HepG2 (cell line): Measurements from ENCODE around the gene CRKL. TPM values are rescaled to one million over a fixed set of nuclear protein-coding genes. Genes with fewer than 3 reads are reported as not detected.

Experiments
- CBX1 ChIP-seq: IDR thresholded peaks from one replicate; pipeline ENCODE4 v1.6.1; 2016; ENCODE audit warnings: antibody characterized with exemption, low read depth
- CHD4 ChIP-seq: fragments of 200-600 bp; sonication (generic); IDR thresholded peaks from 2 replicates; pipeline ENCODE4 v1.7.0; 2017; ENCODE audit warnings: mild to moderate bottlenecking, low read length, borderline replicate concordance
- HNRNPL ChIP-seq: fragments of 200-400 bp; formaldehyde crosslinking; IDR thresholded peaks from 2 replicates; pipeline ENCODE4 v1.6.1; 2017; ENCODE audit warnings: mild to moderate bottlenecking, low read depth, low read length
- ISL2 ChIP-seq: sonication (generic); formaldehyde crosslinking; IDR thresholded peaks from 2 replicates; pipeline ENCODE4 v1.5.0; 2020; ENCODE audit warnings: missing genetic modification reagents
- KMT2A ChIP-seq: sonication (generic); formaldehyde crosslinking; IDR thresholded peaks from 2 replicates; pipeline ENCODE4 v1.4.0; 2020; ENCODE audit warnings: missing genetic modification reagents
- MAX ChIP-seq: IDR thresholded peaks from 2 replicates; pipeline ENCODE4 v1.6.1; 2012; ENCODE audit warnings: inconsistent platforms
- MTF2 ChIP-seq: sonication (generic); formaldehyde crosslinking; IDR thresholded peaks from 2 replicates; pipeline ENCODE4 v1.5.0; 2020; ENCODE audit warnings: missing genetic modification reagents, borderline replicate concordance
- MYC ChIP-seq: sonication (generic); formaldehyde crosslinking; IDR thresholded peaks from 2 replicates; pipeline ENCODE4 v1.9.0; 2021; ENCODE audit warnings: missing genetic modification reagents, borderline replicate concordance
- PPARG ChIP-seq: conservative IDR thresholded peaks from 2 replicates; pipeline ENCODE4 v1.6.1; 2016; ENCODE audit warnings: missing biosample characterization, missing genetic modification reagents
- REXO4 ChIP-seq: sonication (generic); formaldehyde crosslinking; IDR thresholded peaks from 2 replicates; pipeline ENCODE4 v1.8.0; 2022; ENCODE audit warnings: missing genetic modification reagents, mild to moderate bottlenecking, borderline replicate concordance
- TBX3 ChIP-seq: fragments of 450-650 bp; IDR thresholded peaks from 2 replicates; pipeline ENCODE4 v1.6.1; 2017; ENCODE audit warnings: antibody characterized with exemption, mild to moderate bottlenecking, inconsistent platforms, borderline replicate concordance
- UBTF ChIP-seq: sonication (generic); formaldehyde crosslinking; IDR thresholded peaks from 2 replicates; pipeline ENCODE4 v1.4.0; 2020; ENCODE audit warnings: mild to moderate bottlenecking, missing genetic modification reagents
- ZBTB2 ChIP-seq: sonication (generic); formaldehyde crosslinking; IDR thresholded peaks from 2 replicates; pipeline ENCODE4 v1.8.0; 2022; ENCODE audit warnings: low read depth, missing genetic modification reagents
- ZKSCAN5 ChIP-seq: sonication (generic); formaldehyde crosslinking; IDR thresholded peaks from 2 replicates; pipeline ENCODE4 v1.5.1; 2020; ENCODE audit warnings: mild to moderate bottlenecking, missing genetic modification reagents
- ZNF24 ChIP-seq: fragments of 450-650 bp; IDR thresholded peaks from 2 replicates; pipeline ENCODE4 v1.6.1; 2017; ENCODE audit warnings: antibody characterized with exemption, mild to moderate bottlenecking
- ZNF281 ChIP-seq: sonication (generic); formaldehyde crosslinking; IDR thresholded peaks from 2 replicates; pipeline ENCODE4 v1.4.0; 2020; ENCODE audit warnings: missing genetic modification reagents, borderline replicate concordance
- ZNF343 ChIP-seq: sonication (generic); formaldehyde crosslinking; IDR thresholded peaks from 2 replicates; pipeline ENCODE4 v1.4.0; 2020; ENCODE audit warnings: mild to moderate bottlenecking, missing genetic modification reagents
- ZNF414 ChIP-seq: sonication (generic); formaldehyde crosslinking; IDR thresholded peaks from 2 replicates; pipeline ENCODE4 v1.5.0; 2020; ENCODE audit warnings: missing genetic modification reagents
- ZNF570 ChIP-seq: sonication (generic); formaldehyde crosslinking; IDR thresholded peaks from 2 replicates; pipeline ENCODE4 v1.4.0; 2020; ENCODE audit warnings: mild to moderate bottlenecking, missing genetic modification reagents, borderline replicate concordance
- ZNF703 ChIP-seq: sonication (generic); formaldehyde crosslinking; IDR thresholded peaks from 2 replicates; pipeline ENCODE4 v1.5.1; 2020; ENCODE audit warnings: missing genetic modification reagents, mild to moderate bottlenecking, moderate library complexity, borderline replicate concordance
- ZNF737 ChIP-seq: sonication (generic); formaldehyde crosslinking; IDR thresholded peaks from 2 replicates; pipeline ENCODE4 v1.5.0; 2020; ENCODE audit warnings: missing genetic modification reagents, mild to moderate bottlenecking, borderline replicate concordance
- ZNF83 ChIP-seq: sonication (generic); formaldehyde crosslinking; IDR thresholded peaks from 2 replicates; pipeline ENCODE4 v1.4.0; 2020; ENCODE audit warnings: missing genetic modification reagents, mild to moderate bottlenecking, borderline replicate concordance
- ZNF850 ChIP-seq: sonication (generic); formaldehyde crosslinking; conservative IDR thresholded peaks from 2 replicates; pipeline ENCODE4 v1.9.0; 2021; ENCODE audit warnings: mild to moderate bottlenecking, missing genetic modification reagents
- ZSCAN9 ChIP-seq: IDR thresholded peaks from 2 replicates; pipeline ENCODE4 v1.6.1; 2016; ENCODE audit warnings: borderline replicate concordance
- polyA plus RNA-seq, 8 experiments: library from polyadenylated mRNA; depleted of rRNA in 3 of 8; stranded (reverse) in 7 of 8; unstranded in 1 of 8; fragments of >200 nt; fragmentation: Illumina TruSeq in 4 of 8; extraction: Trizol in 4 of 8; gene quantifications; 2 replicates each; pipeline versions ENCODE4 v1.2.1 to v1.2.3, GENCODE V29; 2011 to 2016; ENCODE audit warnings: low read depth in 4 of 8, missing spikeins in 1 of 8, mixed read lengths in 1 of 8; ENCODE audit not compliant: insufficient read depth in 1 of 8
- total RNA-seq, 5 experiments: library from RNA; depleted of rRNA; stranded (reverse); fragments of >200 nt; fragmentation: Illumina TruSeq; extraction: Trizol; gene quantifications; 2 replicates each; pipeline ENCODE4 v1.2.3, GENCODE V29; 2016; ENCODE audit warnings: low read depth in 1 of 5

The CRKL gene
- total and polyA plus RNA-seq, 2 of the 13 experiments (the other 11 are each of a cell fraction or from before 2014, with no cell fraction given) = 37.4 to 60.6 TPM

- TF ChIP-seq ISL2 (CRISPR knock-in tag) = peak; percentile 23; the same call in 1 of the 2 replicates
- TF ChIP-seq MTF2 (CRISPR knock-in tag) = no peak
- no peak for TF ChIP-seq REXO4 (CRISPR knock-in tag)
- TF ChIP-seq ZNF737 = no peak
- no peak for TF ChIP-seq ZBTB2 (CRISPR knock-in tag)
- TF ChIP-seq ZSCAN9 = no peak
- TF ChIP-seq MYC (CRISPR knock-in tag) = peak; percentile 64; the same call in 1 of the 2 replicates
- TF ChIP-seq MAX = peak; percentile 77
- peak; percentile 76 for TF ChIP-seq ZNF281 (CRISPR knock-in tag)
- TF ChIP-seq KMT2A (CRISPR knock-in tag) = peak; percentile 42; the same call in 1 of the 2 replicates
- TF ChIP-seq ZNF83 (CRISPR knock-in tag) = no peak
- TF ChIP-seq ZNF850 (CRISPR knock-in tag) = no peak
- TF ChIP-seq ZNF24 = no peak
- TF ChIP-seq ZNF343 = no peak
- TF ChIP-seq ZKSCAN5 (CRISPR knock-in tag) = no peak
- TF ChIP-seq TBX3 = no peak
- no peak for TF ChIP-seq CBX1
- peak; percentile 68 for TF ChIP-seq UBTF (CRISPR knock-in tag)
- TF ChIP-seq CHD4 = no peak
- peak; percentile 56; the same call in 1 of the 2 replicates for TF ChIP-seq PPARG (CRISPR knock-in tag)
- no peak for TF ChIP-seq ZNF570 (CRISPR knock-in tag)
- no peak for TF ChIP-seq ZNF703 (CRISPR knock-in tag)
- TF ChIP-seq ZNF414 = peak; percentile 91
- TF ChIP-seq HNRNPL = 0 out of 2 replicates have a peak, but pooled peaks have one; percentile 74
Observed at GRCh38 chr22:20979940-20980453, 62.8 kb downstream of the CRKL start (continued).
